Transverse colon (tissue), 4 donors: ENCODE measurements around the gene MAP4.

Experiments
- CTCF ChIP-seq, 5 experiments: fragments of 200-600 bp in 3 of 5; fragments of 450-650 bp in 2 of 5; sonication (generic) in 3 of 5; IDR thresholded peaks; 1 replicate in 2 of 5; 2 replicates in 3 of 5; pipeline ENCODE4 v1.5.1; 2016 to 2017; ENCODE audit warnings: antibody characterized with exemption in 5 of 5, inconsistent platforms in 3 of 5, mild to moderate bottlenecking in 2 of 5, moderate library complexity in 1 of 5
- POLR2A ChIP-seq: fragments of 450-650 bp; IDR thresholded peaks from one replicate; pipeline ENCODE4 v1.6.1; 2016; ENCODE audit warnings: antibody characterized with exemption, mild to moderate bottlenecking, moderate library complexity
- POLR2AphosphoS5 ChIP-seq, 3 donors: sonication (generic); formaldehyde crosslinking; IDR thresholded peaks; one replicate each; pipeline ENCODE4 v1.6.1; 2016; ENCODE audit warnings: antibody characterized with exemption in 3 of 3

- TF ChIP-seq CTCF (IDR thresholded peaks at IDR 0.05) (no peak), POLR2A (no peak), POLR2AphosphoS5 (IDR thresholded peaks at IDR 0.05) (no peak)
Observed at GRCh38 chr3:47954567-47954966, 61.6 kb downstream of the MAP4 start.
